Nephron progenitor cell (in vitro differentiated cells): ENCODE measurements around the gene ATXN7L3.

Experiments used
- DNase-seq: peaks from one replicate; pipeline ENCODE4 v3.0.0; 2021
- H3K27ac Mint-ChIP-seq: 2 replicates; pipeline ENCODE4 v1.8.0; 2021; ENCODE audit warnings: mild to moderate bottlenecking, moderate library complexity, mixed read lengths
- H3K27me3 Mint-ChIP-seq: 2 replicates; pipeline ENCODE4 v1.8.0; 2021; ENCODE audit warnings: mild to moderate bottlenecking, low read depth, mixed read lengths; ENCODE audit not compliant: poor library complexity
- H3K36me3 Mint-ChIP-seq: 2 replicates; pipeline ENCODE4 v1.8.0; 2021; ENCODE audit warnings: low read depth, mixed read lengths
- H3K4me1 Mint-ChIP-seq: 2 replicates; pipeline ENCODE4 v1.8.0; 2021; ENCODE audit warnings: mixed read lengths
- H3K4me3 Mint-ChIP-seq: 2 replicates; pipeline ENCODE4 v1.8.0; 2021; ENCODE audit warnings: mild to moderate bottlenecking, moderate library complexity, mixed read lengths
- H3K9me3 Mint-ChIP-seq: 2 replicates; pipeline ENCODE4 v1.8.0; 2021; ENCODE audit warnings: mild to moderate bottlenecking, moderate library complexity, mixed read lengths
- CTCF ChIP-seq: fragments of 200-600 bp; sonication (generic); IDR thresholded peaks from 2 replicates; pipeline ENCODE4 v1.5.0; 2021; ENCODE audit warnings: antibody characterized with exemption

The ATXN7L3 gene

GRCh38 chr17:44223541-44224071 is 23.9 kb upstream of the ATXN7L3 start:
- peaks cover 7% of the 10 kb centered on the region for H3K27me3 Mint-ChIP-seq
- no peaks in the 10 kb centered on the region for H3K9me3 Mint-ChIP-seq
- TF ChIP-seq CTCF: no peak
- no peak for DNase-seq
- H3K27ac Mint-ChIP-seq: no peak overlapping the region
- peaks cover 26% of the 10 kb centered on the region for H3K4me1 Mint-ChIP-seq
- H3K4me3 Mint-ChIP-seq: peak overlapping the region; percentile 39
- H3K36me3 Mint-ChIP-seq: no peaks in the 10 kb centered on the region

GRCh38 chr17:44222112-44222869 is 22.6 kb upstream of the ATXN7L3 start:
- Mint-ChIP-seq H3K9me3 (no peaks in the 10 kb centered on the region), H3K4me3 (peak overlapping the region; percentile 87), H3K27me3 (peaks cover 7% of the 10 kb centered on the region), H3K4me1 (peaks cover 33% of the 10 kb centered on the region), H3K36me3 (no peaks in the 10 kb centered on the region), H3K27ac (peak overlapping the region; percentile 97)
- TF ChIP-seq CTCF: no peak
- DNase-seq: peak; percentile 65

- no peak for DNase-seq
- peaks cover 3% of the 10 kb centered on the region for H3K36me3 Mint-ChIP-seq
- no peak for TF ChIP-seq CTCF
- H3K9me3 Mint-ChIP-seq: no peaks in the 10 kb centered on the region
- peaks cover 38% of the 10 kb centered on the region for H3K4me1 Mint-ChIP-seq
- peaks cover 7% of the 10 kb centered on the region for H3K27me3 Mint-ChIP-seq
- peak overlapping the region; percentile 87 for H3K4me3 Mint-ChIP-seq
- H3K27ac Mint-ChIP-seq: peak overlapping the region; percentile 97
Measured at GRCh38 chr17:44221862-44222111, 22.1 kb upstream of the ATXN7L3 start.

- TF ChIP-seq CTCF: no peak
- Mint-ChIP-seq H3K27me3 (peaks cover 7% of the 10 kb centered on the region), H3K36me3 (peaks cover 8% of the 10 kb centered on the region), H3K27ac (peak overlapping the region; percentile 97), H3K4me1 (peaks cover 40% of the 10 kb centered on the region), H3K4me3 (peak overlapping the region; percentile 87), H3K9me3 (no peaks in the 10 kb centered on the region)
- DNase-seq: peak; percentile 76
Measured at GRCh38 chr17:44221084-44221861, 21.6 kb upstream of the ATXN7L3 start.

- TF ChIP-seq CTCF: no peak
- Mint-ChIP-seq H3K27me3 (no peaks in the 10 kb centered on the region), H3K36me3 (peaks cover 17% of the 10 kb centered on the region), H3K9me3 (no peaks in the 10 kb centered on the region), H3K4me1 (peaks cover 40% of the 10 kb centered on the region), H3K4me3 (peak overlapping the region; percentile 93), H3K27ac (peak overlapping the region; percentile 97)
- DNase-seq: peak; percentile 51
Measured at GRCh38 chr17:44220213-44221083, 20.8 kb upstream of the ATXN7L3 start.
